ENCODE results near the gene ATF1. TPM values are rescaled to one million over a fixed set of nuclear protein-coding genes. Genes with fewer than 3 reads are reported as not detected.

The ATF1 gene
- total and polyA plus RNA-seq, 12 donors: 6.7 to 58.3 (median 37.7) TPM

DNA sequence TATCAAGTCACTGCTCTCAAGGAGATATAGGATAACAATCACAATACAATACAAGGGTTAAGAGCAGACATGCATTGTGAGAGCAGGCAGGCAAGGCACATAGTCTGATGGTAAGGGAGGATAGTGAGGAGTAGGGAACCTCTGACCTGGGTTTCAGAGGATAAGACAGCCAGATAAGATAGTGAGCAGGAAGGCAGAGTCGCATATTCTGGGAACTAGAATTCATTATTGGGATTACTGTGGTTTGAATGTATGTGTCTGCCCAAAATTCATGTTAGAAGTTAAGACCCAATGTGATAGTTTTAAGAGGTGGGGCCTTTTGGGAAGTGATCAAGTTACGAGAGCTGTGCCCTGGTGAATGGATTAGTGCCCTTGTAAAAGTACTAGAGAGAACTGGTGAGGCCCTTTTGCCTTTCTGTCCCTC lies 14.4 kb upstream of the ATF1 start:
- TF ChIP-seq CTCF (IDR thresholded peaks at IDR 0.05) (no peak), POLR2A (IDR thresholded peaks at IDR 0.05) (no peak)
- Histone ChIP-seq H3K27ac (no peak overlapping the region), H3K9me3 (replicated peaks in 1 of 3) (no peaks in the 10 kb centered on the region), H3K36me3 (replicated peaks in 1 of 2) (peaks cover 0 to 9% of the 10 kb centered on the region in 2 donors), H3K27me3 (no peaks in the 10 kb centered on the region), H3K4me1 (replicated peaks in 1 of 2) (no peaks in the 10 kb centered on the region), H3K4me3 (no peak overlapping the region)
- intact Hi-C loops (cut with DNase I): no loop called here
- no peak for DNase-seq
- 83 to 96% (median 90%) methylated on average over 2 of the region's 2 CpGs for WGBS, 4 donors

DNA sequence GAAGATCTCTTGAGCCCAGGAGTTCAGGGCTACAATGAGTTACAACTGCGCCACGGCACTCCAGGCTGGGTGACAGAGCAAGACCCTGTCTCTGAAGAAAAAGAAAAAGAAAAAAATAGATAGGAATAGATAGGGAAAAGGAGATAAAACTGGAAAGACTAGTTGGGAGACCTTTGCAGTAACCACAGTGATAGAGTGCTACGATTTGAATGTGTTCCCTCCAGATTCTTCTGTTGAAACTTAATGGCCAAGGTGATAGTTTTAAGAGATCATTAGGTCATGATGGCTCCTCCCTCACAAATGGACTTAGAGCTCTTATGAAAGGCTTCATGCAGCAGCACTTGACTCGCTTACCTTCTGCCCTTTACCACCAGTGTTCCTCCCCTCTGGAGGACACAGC lies 13.5 kb upstream of the ATF1 start:
- TF ChIP-seq CTCF (IDR thresholded peaks at IDR 0.05): no peak
- TF ChIP-seq POLR2A (IDR thresholded peaks at IDR 0.05): no peak
- intact Hi-C loops (cut with DNase I): no loop called here
- Histone ChIP-seq H3K36me3 (replicated peaks in 1 of 2) (peaks cover 0 to under 1% of the 10 kb centered on the region in 2 donors), H3K27me3 (no peaks in the 10 kb centered on the region), H3K4me1 (replicated peaks in 1 of 2) (no peaks in the 10 kb centered on the region), H3K27ac (no peak overlapping the region), H3K4me3 (no peak overlapping the region), H3K9me3 (replicated peaks in 1 of 3) (no peaks in the 10 kb centered on the region)
- DNase-seq: no peak
- WGBS, 4 donors: 88 to 99% (median 95%) methylated on average over 4 of the region's 4 CpGs

DNA sequence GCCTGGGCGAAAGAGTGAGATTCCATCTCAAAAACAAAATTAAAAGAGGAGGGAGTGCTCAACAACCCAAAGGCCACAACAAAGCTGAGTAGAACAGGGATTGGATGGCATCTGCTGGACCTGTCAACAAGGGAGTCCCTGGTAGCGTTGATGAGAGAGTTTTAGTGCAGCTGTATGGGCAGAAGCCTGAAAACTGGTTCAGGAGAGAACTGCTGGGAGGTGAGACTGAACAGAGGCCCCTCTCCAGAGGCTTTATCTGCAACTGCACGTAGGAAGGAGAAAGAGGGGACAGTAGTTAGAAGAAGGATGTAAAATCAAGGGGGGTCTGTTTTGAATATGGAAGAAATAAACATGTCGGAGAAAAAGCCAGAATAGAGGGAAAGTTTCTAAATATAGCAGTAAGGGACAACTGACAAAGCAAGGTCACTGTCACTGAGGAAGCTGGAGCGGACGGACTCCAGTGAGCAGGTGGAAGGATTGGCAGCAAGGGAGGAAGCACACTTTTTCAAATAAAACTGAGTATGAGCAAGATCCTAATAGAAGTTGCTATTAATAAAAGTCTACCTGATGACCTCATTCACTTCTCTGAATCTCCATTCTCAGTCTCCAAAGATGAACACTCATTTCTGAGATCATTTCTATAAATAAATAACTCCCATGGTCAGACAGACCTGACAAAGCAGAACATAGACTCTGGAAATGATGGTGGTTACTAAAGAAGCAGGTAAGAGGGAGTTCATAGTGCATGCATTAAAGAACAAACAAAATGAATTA lies 11.8 kb upstream of the ATF1 start:
- Histone ChIP-seq H3K36me3 (replicated peaks in 1 of 2) (no peaks in the 10 kb centered on the region), H3K4me1 (replicated peaks in 1 of 2) (no peaks in the 10 kb centered on the region), H3K4me3 (no peak overlapping the region), H3K27me3 (no peaks in the 10 kb centered on the region), H3K9me3 (replicated peaks in 1 of 3) (no peaks in the 10 kb centered on the region), H3K27ac (peak overlapping the region in 1 of 5 donors; percentile 28)
- intact Hi-C loops (cut with DNase I): no loop called here
- TF ChIP-seq POLR2A (IDR thresholded peaks at IDR 0.05) (no peak), CTCF (IDR thresholded peaks at IDR 0.05) (no peak)
- DNase-seq: peak in 1 of 7 donors; percentile 13
- WGBS, 4 donors: 58 to 78% (median 66%) methylated on average over 6 of the region's 6 CpGs

- WGBS, 4 donors: 86 to 96% (median 93%) methylated on average over 5 of the region's 5 CpGs
- no peaks in the 10 kb centered on the region for H3K4me1 ChIP-seq (replicated peaks in 1 of 2)
- TF ChIP-seq POLR2A (IDR thresholded peaks at IDR 0.05) (no peak), CTCF (IDR thresholded peaks at IDR 0.05) (no peak)
- H3K9me3 ChIP-seq (replicated peaks in 1 of 3): no peaks in the 10 kb centered on the region
- peak in 1 of 7 donors; percentile 16 for DNase-seq
- H3K36me3 ChIP-seq (replicated peaks in 1 of 2): no peaks in the 10 kb centered on the region
- no peak overlapping the region for H3K4me3 ChIP-seq
- intact Hi-C loops (cut with DNase I): no loop called here
- no peaks in the 10 kb centered on the region for H3K27me3 ChIP-seq
- H3K27ac ChIP-seq: no peak overlapping the region
Observed at GRCh38 chr12:50753232-50753769, 10.6 kb upstream of the ATF1 start.

Data from adrenal gland (tissue), 12 donors.